ENCODE measurements around the gene AFMID. TPM values are rescaled to one million over a fixed set of nuclear protein-coding genes. Genes with fewer than 3 reads are reported as not detected.
A peak's percentile ranks its signal among the peaks of the same experiment; 100 is the strongest.

The AFMID gene
- total and polyA plus RNA-seq, 9 of the 15 experiments (the other 6 are each of a cell fraction or from before 2014, with no cell fraction given), result 62.1 to 188 (median 74.4) TPM

DNA sequence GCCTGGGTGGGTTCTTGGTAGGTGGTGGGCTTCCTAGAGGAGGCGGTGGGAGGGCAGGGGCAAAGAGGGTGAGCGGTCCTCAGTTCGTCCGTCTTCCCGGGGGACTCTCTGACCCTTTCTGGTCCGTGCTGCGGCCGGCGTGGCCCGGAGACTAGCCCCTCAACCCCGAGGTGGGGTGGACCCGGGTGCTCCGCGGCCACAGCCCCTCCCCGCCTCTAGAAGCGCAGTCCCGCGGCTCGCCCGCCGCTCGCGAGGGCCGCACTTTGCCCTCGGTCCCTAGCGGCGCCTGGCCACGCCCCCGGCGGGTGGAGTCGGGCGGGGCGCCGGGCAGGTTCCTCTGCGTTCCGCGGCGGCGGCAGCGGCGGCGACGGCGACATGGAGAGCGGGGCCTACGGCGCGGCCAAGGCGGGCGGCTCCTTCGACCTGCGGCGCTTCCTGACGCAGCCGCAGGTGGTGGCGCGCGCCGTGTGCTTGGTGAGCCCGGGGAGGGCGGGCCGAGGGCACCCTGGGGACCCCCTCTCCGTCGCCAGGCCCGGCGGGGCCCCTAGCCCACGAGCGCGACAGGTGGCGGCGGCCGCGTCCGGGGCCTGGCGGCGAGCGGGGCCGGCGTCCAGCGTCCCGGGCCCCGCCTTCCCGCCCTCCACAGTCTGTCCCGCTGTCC lies 18.8 kb upstream of the AFMID start, which contains the start of gene SYNGR2 (continued):
- TF ChIP-seq MYC (IDR thresholded peaks at IDR 0.05; ENCODE audit: low read depth, low read length), result peak; percentile 41; the same call in 1 of the 2 replicates
- no peak for TF ChIP-seq MYC (CRISPR knock-in tag; IDR thresholded peaks at IDR 0.05; ENCODE audit: borderline replicate concordance, low read depth)
- TF ChIP-seq KAT8 (IDR thresholded peaks at IDR 0.05; ENCODE audit: low read depth), result no peak
- TF ChIP-seq TCF15 (CRISPR knock-in tag; IDR thresholded peaks at IDR 0.05), result no peak
- TF ChIP-seq CTCFL (IDR thresholded peaks at IDR 0.05; ENCODE audit: borderline replicate concordance, insufficient read depth, low read depth, low read length, poor library complexity, severe bottlenecking), result no peak
- no peak for TF ChIP-seq ATF2 (CRISPR knock-in tag; IDR thresholded peaks at IDR 0.05)
- TF ChIP-seq, protein P1, sequence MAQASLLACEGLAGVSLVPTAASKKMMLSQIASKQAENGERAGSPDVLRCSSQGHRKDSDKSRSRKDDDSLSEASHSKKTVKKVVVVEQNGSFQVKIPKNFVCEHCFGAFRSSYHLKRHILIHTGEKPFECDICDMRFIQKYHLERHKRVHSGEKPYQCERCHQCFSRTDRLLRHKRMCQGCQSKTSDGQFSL (CRISPR knock-in tag; IDR thresholded peaks at IDR 0.05), result peak; percentile 74
- TF ChIP-seq, protein P1 (tag; IDR thresholded peaks at IDR 0.05), result no peak
- TF ChIP-seq ELF4 (CRISPR knock-in tag; IDR thresholded peaks at IDR 0.05), result no peak
- TF ChIP-seq EWSR1 (IDR thresholded peaks at IDR 0.05; ENCODE audit: borderline replicate concordance, low read depth, partially characterized antibody), result no peak
- TF ChIP-seq NR2F6 (CRISPR knock-in tag; IDR thresholded peaks at IDR 0.05), result no peak
- TF ChIP-seq GATAD2B (IDR thresholded peaks at IDR 0.05; ENCODE audit: borderline replicate concordance), result peak; percentile 86
- TF ChIP-seq, protein P2, sequence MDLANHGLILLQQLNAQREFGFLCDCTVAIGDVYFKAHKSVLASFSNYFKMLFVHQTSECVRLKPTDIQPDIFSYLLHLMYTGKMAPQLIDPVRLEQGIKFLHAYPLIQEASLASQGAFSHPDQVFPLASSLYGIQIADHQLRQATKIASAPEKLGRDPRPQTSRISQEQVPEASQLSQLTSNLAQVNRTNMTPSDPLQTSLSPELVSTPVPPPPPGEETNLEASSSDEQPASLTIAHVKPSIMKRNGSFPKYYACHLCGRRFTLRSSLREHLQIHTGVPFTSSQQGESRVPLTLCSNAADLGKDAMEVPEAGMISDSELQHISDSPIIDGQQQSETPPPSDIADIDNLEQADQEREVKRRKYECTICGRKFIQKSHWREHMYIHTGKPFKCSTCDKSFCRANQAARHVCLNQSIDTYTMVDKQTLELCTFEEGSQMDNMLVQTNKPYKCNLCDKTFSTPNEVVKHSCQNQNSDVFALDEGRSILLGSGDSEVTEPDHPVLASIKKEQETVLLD (IDR thresholded peaks at IDR 0.05), result 0 out of 2 replicates have a peak, but pooled peaks have one; percentile 8
- 0 out of 2 replicates have a peak, but pooled peaks have one; percentile 0 for TF ChIP-seq BCOR (IDR thresholded peaks at IDR 0.05)
- no peak for TF ChIP-seq TARDBP (IDR thresholded peaks at IDR 0.05)
- TF ChIP-seq DPF2 (IDR thresholded peaks at IDR 0.05), result no peak
- no peak for TF ChIP-seq ZNF699 (CRISPR knock-in tag; IDR thresholded peaks at IDR 0.05; ENCODE audit: insufficient replicate concordance)
- no peak for TF ChIP-seq POLR2H (tag; IDR thresholded peaks at IDR 0.05; ENCODE audit: low read depth)
- no peak for TF ChIP-seq ZBTB12 (CRISPR knock-in tag; IDR thresholded peaks at IDR 0.05)
- no peak for TF ChIP-seq NCOA2 (IDR thresholded peaks at IDR 0.05; ENCODE audit: partially characterized antibody in 2 of 2)
- no peak for TF ChIP-seq KLF6 (CRISPR knock-in tag; IDR thresholded peaks at IDR 0.05; ENCODE audit: borderline replicate concordance)
